Stimulated activated CD4-positive, alpha-beta T cell treated with anti-CD3 and anti-CD28 coated beads, Interleukin-1b, Interleukin-23, amount 100 ng/mL, for 4 hours (primary cell): ENCODE results near the gene PLOD1.
"Not testable (repeated sequence)": the region's sequence is repeated elsewhere in the genome, so short reads cannot be mapped to it uniquely, and the experiment has no call there.

Source experiments
- DNase-seq, 2 donors: peaks; one replicate each; pipeline ENCODE4 v3.0.0-alpha.2; 2020; ENCODE audit warnings: low read depth in 2 of 2

Gene PLOD1

GRCh38 chr1:11934302-11935056 lies at the start of gene PLOD1:
Gene PLOD1 (plus strand): TSS chr1:11934717. CDS start chr1:11934780, 63 bp downstream.
- peak; percentile 78 to 86 for DNase-seq

- no peak for DNase-seq
These were observed 48.6 kb upstream of the PLOD1 start for GRCh38 chr1:11885916-11886315.

GRCh38 chr1:11886986-11887665 lies 47.4 kb upstream of the PLOD1 start:
- no peak for DNase-seq

GRCh38 chr1:11887666-11888007 lies 46.9 kb upstream of the PLOD1 start:
- no peak for DNase-seq

GRCh38 chr1:11888206-11888876 lies 46.2 kb upstream of the PLOD1 start:
- no peak for DNase-seq

- DNase-seq: no peak
These were observed 45.7 kb upstream of the PLOD1 start for GRCh38 chr1:11888877-11889208.

GRCh38 chr1:11891433-11892186 lies 42.9 kb upstream of the PLOD1 start:
- no peak for DNase-seq

GRCh38 chr1:11893907-11894251 lies 40.6 kb upstream of the PLOD1 start:
- DNase-seq: peak; percentile 55 to 67

GRCh38 chr1:11894501-11894900 lies 40.0 kb upstream of the PLOD1 start:
- DNase-seq: not testable (repeated sequence)

GRCh38 chr1:11898086-11898785 lies 36.3 kb upstream of the PLOD1 start:
- no peak for DNase-seq

- no peak for DNase-seq
These were observed 35.6 kb upstream of the PLOD1 start for GRCh38 chr1:11898831-11899467.

- not testable (repeated sequence) for DNase-seq
These were observed 33.1 kb upstream of the PLOD1 start for GRCh38 chr1:11901446-11901845.

GRCh38 chr1:11903210-11903609 lies 31.3 kb upstream of the PLOD1 start:
- no peak for DNase-seq

- not testable (repeated sequence) for DNase-seq
These were observed 30.4 kb upstream of the PLOD1 start for GRCh38 chr1:11904156-11904555.

- DNase-seq: no peak
These were observed 29.5 kb upstream of the PLOD1 start for GRCh38 chr1:11904978-11905377.

GRCh38 chr1:11906870-11907269 lies 27.6 kb upstream of the PLOD1 start:
- DNase-seq: no peak

- DNase-seq: peak; percentile 65 to 90
These were observed 27.0 kb upstream of the PLOD1 start for GRCh38 chr1:11907275-11908094.

GRCh38 chr1:11908095-11908675 lies 26.3 kb upstream of the PLOD1 start:
- DNase-seq: peak in 1 of 2 donors; percentile 48

- not testable (repeated sequence) for DNase-seq
These were observed 23.6 kb upstream of the PLOD1 start for GRCh38 chr1:11910914-11911228.

- DNase-seq: no peak
These were observed 22.5 kb upstream of the PLOD1 start for GRCh38 chr1:11912000-11912399.
